WERI-Rb-1 (cell line): ENCODE data around the gene ABR.

Source experiments
- DNase-seq: peaks from one replicate; pipeline ENCODE4 v3.0.0-alpha.2; 2020
- H3K27ac ChIP-seq: fragments of 250-450 bp; sonication (Bioruptor Pico); 2 replicates; pipeline ENCODE4 v1.5.1; 2020; ENCODE audit warnings: mild to moderate bottlenecking, moderate library complexity
- H3K27me3 ChIP-seq: fragments of 250-450 bp; sonication (Bioruptor Pico); 2 replicates; pipeline ENCODE4 v1.5.1; 2021; ENCODE audit warnings: mild to moderate bottlenecking, low read depth, moderate library complexity; ENCODE audit not compliant: insufficient read depth, severe bottlenecking
- H3K36me3 ChIP-seq: fragments of 250-450 bp; sonication (Bioruptor Pico); 2 replicates; pipeline ENCODE4 v1.5.1; 2020; ENCODE audit warnings: mild to moderate bottlenecking, moderate library complexity
- H3K4me3 ChIP-seq: 2 replicates; pipeline ENCODE4 v1.5.1; 2011; ENCODE audit warnings: low read depth, mild to moderate bottlenecking, control low read depth, low read length
- H3K9me3 ChIP-seq: fragments of 250-450 bp; sonication (Bioruptor Pico); 2 replicates; pipeline ENCODE4 v1.5.1; 2021; ENCODE audit warnings: mild to moderate bottlenecking, moderate library complexity; ENCODE audit not compliant: severe bottlenecking
- CTCF ChIP-seq: IDR thresholded peaks from 2 replicates; pipeline ENCODE4 v1.5.1; 2011; ENCODE audit warnings: low read depth, mild to moderate bottlenecking, control low read depth, inconsistent platforms, low read length

The ABR gene

DNA sequence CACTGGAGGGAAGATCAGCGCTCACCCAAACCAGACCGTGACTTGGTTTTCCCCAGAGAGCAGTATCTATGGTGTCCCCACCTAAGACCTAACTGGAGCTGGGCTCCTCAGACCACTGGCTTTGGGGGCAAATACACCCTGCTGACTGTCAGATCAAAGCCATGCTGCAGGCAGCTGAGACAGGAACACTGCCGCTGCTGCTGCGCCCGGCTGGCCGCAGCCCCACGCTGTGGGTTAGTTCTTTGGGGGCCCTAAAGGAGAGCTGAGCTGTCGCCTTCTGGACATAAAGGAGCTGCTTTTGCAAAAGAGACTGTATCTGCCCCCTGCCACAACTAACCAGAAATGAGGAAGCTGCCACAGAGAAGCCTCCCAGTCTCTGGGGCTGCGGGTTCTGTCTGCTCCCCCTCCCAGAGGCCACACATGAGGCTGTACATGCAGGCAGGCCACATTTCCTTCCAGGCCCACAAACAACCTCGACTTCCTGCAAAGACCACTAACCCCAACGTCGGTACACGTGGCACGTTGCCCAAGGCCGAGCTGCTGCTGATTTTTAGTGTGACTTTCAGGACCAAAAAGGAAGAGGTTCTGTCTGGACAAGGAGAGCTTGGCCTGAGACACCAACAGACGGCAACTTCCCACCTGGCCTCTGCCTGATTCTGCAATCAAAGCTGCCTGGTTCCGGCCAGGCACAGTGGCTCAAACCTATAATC is 18.2 kb upstream of the ABR start:
- no peak for DNase-seq
- Histone ChIP-seq H3K36me3 (no peaks in the 10 kb centered on the region), H3K9me3 (peaks cover under 1% of the 10 kb centered on the region), H3K27ac (peak overlapping the region; percentile 48), H3K27me3 (no peaks in the 10 kb centered on the region), H3K4me3 (no peak overlapping the region)
- TF ChIP-seq CTCF, result no peak

DNA sequence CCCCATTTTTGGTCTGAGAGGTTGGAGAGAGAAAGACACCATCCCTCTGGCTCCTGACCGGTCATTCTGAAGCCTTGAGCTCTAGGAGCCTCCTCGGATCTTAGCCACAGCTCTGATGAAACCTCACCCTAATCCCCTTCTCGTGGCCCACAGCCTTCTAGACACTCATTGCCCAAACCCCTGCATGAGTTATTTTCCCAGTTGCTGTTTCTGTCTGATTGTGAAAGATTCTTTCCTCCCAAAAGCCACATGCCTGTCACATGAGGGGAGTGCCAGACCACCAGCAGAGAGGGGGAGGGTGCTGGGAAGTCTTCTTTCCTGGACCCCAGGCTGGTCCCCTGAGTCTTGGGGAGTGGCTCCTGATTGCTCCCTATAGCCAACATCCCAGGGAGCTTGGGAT is 17.6 kb upstream of the ABR start:
- Histone ChIP-seq H3K27me3 (no peaks in the 10 kb centered on the region), H3K9me3 (no peaks in the 10 kb centered on the region), H3K27ac (no peak overlapping the region), H3K36me3 (no peaks in the 10 kb centered on the region), H3K4me3 (no peak overlapping the region)
- DNase-seq, result no peak
- no peak for TF ChIP-seq CTCF

DNA sequence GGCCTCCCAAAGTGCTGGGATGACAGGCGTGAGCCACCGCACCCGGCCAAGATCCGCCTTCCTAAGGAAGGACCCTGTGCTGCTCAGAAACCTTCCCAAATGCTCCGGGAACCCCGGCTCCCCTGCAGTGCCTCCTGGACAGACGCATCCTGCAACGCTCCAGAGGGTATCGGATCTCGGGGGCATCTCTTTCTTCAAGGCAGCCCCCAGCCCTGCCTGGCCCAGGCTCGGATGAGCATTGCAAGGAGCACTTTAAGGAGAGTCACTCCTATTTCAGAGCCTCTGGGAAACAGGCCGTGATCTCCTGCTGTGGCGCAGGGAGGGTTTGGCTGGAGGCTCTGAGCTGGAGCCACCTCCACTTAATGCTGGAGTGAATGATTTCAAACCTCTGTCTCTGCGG is 17.2 kb upstream of the ABR start:
- H3K4me3 ChIP-seq, result no peak overlapping the region
- no peak overlapping the region for H3K27ac ChIP-seq
- H3K9me3 ChIP-seq, result no peaks in the 10 kb centered on the region
- DNase-seq, result no peak
- H3K27me3 ChIP-seq, result no peaks in the 10 kb centered on the region
- no peaks in the 10 kb centered on the region for H3K36me3 ChIP-seq
- no peak for TF ChIP-seq CTCF

DNA sequence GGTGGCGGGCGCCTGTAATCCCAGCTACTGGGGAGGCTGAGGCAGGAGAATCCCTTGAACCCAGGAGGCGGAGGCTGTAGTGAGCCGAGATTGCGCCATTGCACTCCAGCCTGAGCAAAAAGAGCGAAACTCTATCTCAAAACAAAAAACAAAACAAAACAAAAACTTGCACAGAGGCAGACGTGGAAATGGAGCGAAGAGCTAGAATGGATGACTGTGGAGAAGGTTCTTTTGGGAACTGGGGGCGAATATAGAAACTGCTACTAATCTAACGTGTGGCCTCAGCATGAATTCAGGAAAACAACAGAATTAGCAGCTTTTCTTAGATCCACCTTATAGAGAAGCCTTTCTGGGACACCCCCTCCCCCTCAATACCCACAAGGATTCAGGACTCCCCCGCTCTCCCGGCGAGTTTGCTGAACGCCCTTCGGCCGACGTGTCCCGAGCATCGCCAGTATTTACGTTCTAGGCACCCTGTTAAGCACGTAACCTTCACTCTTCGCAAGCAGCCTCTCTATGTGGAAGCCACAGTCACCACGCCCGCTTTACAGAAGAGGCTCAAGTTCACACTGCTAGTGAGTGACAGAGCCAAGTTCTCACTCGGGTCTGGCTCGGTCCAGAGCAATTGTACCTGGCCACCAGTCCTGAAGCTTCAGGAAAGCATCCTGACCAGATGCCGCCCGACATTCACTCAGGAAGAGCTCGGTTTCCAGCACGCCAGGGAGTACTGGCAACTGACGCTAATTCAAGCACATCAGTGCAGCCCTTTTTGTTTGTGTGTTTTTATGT is 13.3 kb upstream of the ABR start:
- H3K27ac ChIP-seq, result no peak overlapping the region
- no peaks in the 10 kb centered on the region for H3K9me3 ChIP-seq
- DNase-seq, result no peak
- no peaks in the 10 kb centered on the region for H3K36me3 ChIP-seq
- no peak for TF ChIP-seq CTCF
- no peaks in the 10 kb centered on the region for H3K27me3 ChIP-seq
- no peak overlapping the region for H3K4me3 ChIP-seq

DNA sequence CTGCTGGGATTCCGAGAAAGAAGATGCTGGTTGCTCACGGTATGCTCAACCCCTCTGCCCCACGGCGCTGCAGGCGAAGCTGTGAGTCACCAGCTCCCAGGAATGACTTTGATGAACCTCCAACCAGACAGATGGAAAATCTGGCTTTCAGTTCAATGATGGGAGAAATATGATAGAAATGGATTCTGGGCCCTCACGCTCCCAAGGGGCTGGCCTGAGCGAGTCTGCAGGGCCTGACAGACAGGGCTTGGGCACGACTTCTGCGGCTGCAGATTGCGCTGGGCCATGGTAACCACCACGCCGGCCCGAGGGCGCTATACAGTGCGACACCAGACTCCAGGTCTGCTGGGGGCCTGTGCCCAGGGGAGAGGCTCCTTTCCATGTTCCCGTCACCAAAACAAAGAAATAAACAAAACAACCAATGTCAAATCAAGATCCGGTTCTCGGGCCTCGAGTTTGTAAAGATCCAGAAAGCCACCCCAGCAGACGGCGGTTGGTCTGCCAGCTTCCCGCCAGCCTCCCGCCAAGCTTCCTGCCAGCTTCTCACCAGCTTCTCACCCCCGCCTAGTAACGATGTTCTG is 11.1 kb upstream of the ABR start:
- Histone ChIP-seq H3K27me3 (no peaks in the 10 kb centered on the region), H3K4me3 (no peak overlapping the region), H3K9me3 (no peaks in the 10 kb centered on the region), H3K36me3 (no peaks in the 10 kb centered on the region), H3K27ac (no peak overlapping the region)
- no peak for TF ChIP-seq CTCF
- DNase-seq, result no peak
